Panc1 (cell line): ENCODE data around the gene ABCB1. TPM values are rescaled to one million over a fixed set of nuclear protein-coding genes. Genes with fewer than 3 reads are reported as not detected.
"Not testable (repeated sequence)": the region's sequence is repeated elsewhere in the genome, so short reads cannot be mapped to it uniquely, and the experiment has no call there.

ENCODE experiments used
- ATAC-seq: fragments of 200-7000 bp; cut with Tn5 transposase; 2 replicates; pipeline ENCODE4 v1.9.1; 2020; ENCODE audit warnings: mild to moderate bottlenecking, moderate library complexity
- BruUV-seq: library from RNA; stranded (reverse); fragments of 400-500 nt; replicated peaks from 2 replicates; lab custom pipeline; 2021; lab: Mats Ljungman, UMichigan
- CTCF ChIA-PET: fragments of 300-600 bp; sonication (Branson Sonifier 250); formaldehyde crosslinking; loops from one replicate; lab custom pipeline; 2022; ENCODE audit warnings: antibody characterized with exemption; lab: Charles Lee
- POLR2A ChIA-PET: fragments of 300-600 bp; sonication (Branson Sonifier 250); formaldehyde crosslinking; loops from one replicate; lab custom pipeline; 2022; ENCODE audit warnings: antibody characterized with exemption; lab: Charles Lee
- DNase-seq: peaks from one replicate; pipeline ENCODE4 v3.0.0-alpha.2; 2010; ENCODE audit warnings: low read depth, low spot score
- H3K27ac ChIP-seq: 2 replicates; pipeline ENCODE4 v1.5.1; 2011; ENCODE audit warnings: mild to moderate bottlenecking, low read length, inconsistent platforms
- H3K27me3 ChIP-seq: fragments of 200-500 bp; sonication (Bioruptor generic); 2 replicates; pipeline ENCODE4 v1.6.0; 2014; ENCODE audit warnings: low read length, inconsistent platforms; ENCODE audit not compliant: control insufficient read depth, insufficient read depth
- H3K36me3 ChIP-seq: fragments of 200-500 bp; sonication (Bioruptor generic); 2 replicates; pipeline ENCODE4 v1.5.1; 2014; ENCODE audit warnings: inconsistent platforms, mild to moderate bottlenecking, low read length, moderate library complexity; ENCODE audit not compliant: control insufficient read depth, insufficient read depth
- H3K4me1 ChIP-seq: 2 replicates; pipeline ENCODE4 v1.5.1; 2011; ENCODE audit warnings: inconsistent platforms, mild to moderate bottlenecking, low read length, moderate library complexity; ENCODE audit not compliant: control insufficient read depth, insufficient read depth
- H3K4me3 ChIP-seq, 2 experiments: 2 replicates each; pipeline ENCODE4 v1.5.1; 2011 to 2012; ENCODE audit warnings: low read depth in 2 of 2, low read length in 2 of 2, mild to moderate bottlenecking in 2 of 2, inconsistent platforms in 1 of 2, moderate library complexity in 1 of 2
- H3K9me3 ChIP-seq: fragments of 200-500 bp; sonication (Bioruptor generic); 2 replicates; pipeline ENCODE4 v1.5.1; 2014; ENCODE audit warnings: low read depth, mild to moderate bottlenecking, inconsistent platforms, low read length, moderate library complexity; ENCODE audit not compliant: control insufficient read depth, insufficient read depth
- CTCF ChIP-seq: fragments of 450-650 bp; IDR thresholded peaks from 2 replicates; pipeline ENCODE4 v1.5.1; 2017; ENCODE audit warnings: mild to moderate bottlenecking
- POLR2AphosphoS5 ChIP-seq: IDR thresholded peaks from 2 replicates; pipeline ENCODE4 v1.6.1; 2012; ENCODE audit warnings: mild to moderate bottlenecking, low read depth, low read length, moderate library complexity
- REST ChIP-seq, 2 experiments: IDR thresholded peaks; 2 replicates each; pipeline ENCODE4 v1.6.1; 2011 to 2012; ENCODE audit warnings: low read depth in 2 of 2, control low read depth in 1 of 2, low read length in 1 of 2, mild to moderate bottlenecking in 1 of 2, moderate library complexity in 1 of 2; ENCODE audit not compliant: insufficient read depth in 1 of 2
- SIN3A ChIP-seq: IDR thresholded peaks from 2 replicates; pipeline ENCODE4 v1.6.1; 2012; ENCODE audit warnings: low read depth, mild to moderate bottlenecking, low read length, moderate library complexity, borderline replicate concordance; ENCODE audit not compliant: insufficient read depth
- TCF7L2 ChIP-seq: IDR thresholded peaks from 2 replicates; pipeline ENCODE4 v1.6.1; 2011; ENCODE audit warnings: mild to moderate bottlenecking, low read depth, low read length, inconsistent platforms
- in situ Hi-C: cut with HindIII; loops from 2 replicates; pipeline ENCODE4 v1.10.0; 2016; ENCODE audit warnings: low sequenced_read_pairs, low pct_unique_long_range_greater_than_20kb
- intact Hi-C: fragments of 100-400 bp; cut with micrococcal nuclease; formaldehyde crosslinking; loops from one replicate; pipeline ENCODE4 v1.10.0; 2022; ENCODE audit not compliant: unreplicated experiment
- total RNA-seq: library from RNA; stranded (reverse); gene quantifications from one replicate; pipeline ENCODE4 v1.2.1, GENCODE V29; 2021; ENCODE audit not compliant: unreplicated experiment

ABCB1 gene
- total RNA-seq, 1 experiment from 2014 or later, result 0.67 TPM

DNA sequence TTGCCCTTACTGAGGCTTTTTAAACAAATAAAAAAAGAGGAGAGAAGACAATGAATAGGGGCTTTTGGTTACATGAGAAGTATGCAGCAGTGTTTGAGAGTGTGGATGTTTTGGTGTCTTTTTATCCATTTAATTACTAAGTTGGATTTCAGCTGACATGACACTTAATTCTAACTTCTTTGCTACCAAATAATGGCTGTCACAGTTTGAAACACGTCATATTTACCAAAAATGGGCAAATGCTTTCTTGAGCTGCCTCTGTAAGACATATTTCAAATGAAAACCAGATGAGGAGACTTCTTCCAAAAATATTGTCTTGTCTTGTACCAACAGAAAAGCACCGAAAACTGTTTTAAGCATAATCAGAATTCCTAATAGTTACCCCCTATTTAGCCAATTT lies 129.2 kb downstream of the ABCB1 start:
- BruUV-seq, result no TSS peak
- no peak for TF ChIP-seq CTCF
- no peak for TF ChIP-seq TCF7L2
- TF ChIP-seq POLR2AphosphoS5, result no peak
- no peak for TF ChIP-seq REST (IDR thresholded peaks at IDR 0.05; ENCODE audit: insufficient read depth in 1 of 2, low read depth in 2 of 2, low read length in 1 of 2)
- no peak for TF ChIP-seq SIN3A
- POLR2A ChIA-PET, result no interaction called here
- no peak overlapping the region for H3K4me3 ChIP-seq
- no peaks in the 10 kb centered on the region for H3K9me3 ChIP-seq
- no peaks in the 10 kb centered on the region for H3K4me1 ChIP-seq
- CTCF ChIA-PET, result no interaction called here
- peaks cover 16% of the 10 kb centered on the region for H3K27me3 ChIP-seq
- ATAC-seq (no peak), DNase-seq (no peak)
- H3K27ac ChIP-seq, result no peak overlapping the region
- in situ Hi-C loops, result no loop called here
- H3K36me3 ChIP-seq, result no peaks in the 10 kb centered on the region
- intact Hi-C loops, result no loop called here

DNA sequence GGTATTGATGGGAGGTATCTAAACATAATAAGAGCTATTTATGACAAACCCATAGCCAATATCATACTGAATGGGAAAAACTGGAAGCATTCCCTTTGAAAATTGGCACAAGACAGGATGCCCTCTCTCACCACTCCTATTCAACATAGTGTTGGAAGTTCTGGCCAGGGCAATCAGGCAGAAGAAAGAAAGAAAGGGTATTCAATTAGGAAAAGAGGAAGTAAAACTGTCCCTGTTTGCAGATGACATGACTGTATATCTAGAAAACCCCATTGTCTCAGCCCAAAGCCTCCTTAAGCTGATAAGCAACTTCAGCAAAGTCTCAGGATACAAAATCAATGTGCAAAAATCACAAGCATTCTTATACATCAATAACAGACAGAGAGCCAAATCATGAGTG lies 131.5 kb downstream of the ABCB1 start:
- DNase-seq, H3K9me3 ChIP-seq, H3K4me3 ChIP-seq, intact Hi-C loops, in situ Hi-C loops, ATAC-seq, H3K4me1 ChIP-seq, CTCF ChIA-PET, H3K36me3 ChIP-seq, H3K27ac ChIP-seq, BruUV-seq, H3K27me3 ChIP-seq, POLR2A ChIA-PET: not testable (repeated sequence)

DNA sequence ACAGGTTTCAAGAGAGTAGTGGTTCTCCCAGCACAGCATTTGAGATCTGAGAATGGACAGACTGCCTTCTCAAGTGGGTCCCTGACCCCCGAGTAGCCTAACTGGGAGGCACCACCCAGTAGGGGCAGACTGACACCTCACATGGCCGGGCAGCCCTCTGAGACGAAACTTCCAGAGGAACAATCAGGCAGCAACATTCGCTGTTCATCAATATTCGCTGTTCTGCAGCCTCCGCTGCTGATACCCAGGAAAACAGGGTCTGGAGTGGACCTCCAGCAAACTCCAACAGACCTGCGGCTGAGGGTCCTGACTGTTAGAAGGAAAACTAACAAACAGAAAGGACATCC lies 135.2 kb downstream of the ABCB1 start:
- CTCF ChIA-PET, H3K4me1 ChIP-seq, in situ Hi-C loops, H3K4me3 ChIP-seq, ATAC-seq, BruUV-seq, H3K9me3 ChIP-seq, POLR2A ChIA-PET, H3K36me3 ChIP-seq, H3K27ac ChIP-seq, DNase-seq, intact Hi-C loops, H3K27me3 ChIP-seq: not testable (repeated sequence)

GRCh38 chr7:87464830-87465533 lies 135.7 kb downstream of the ABCB1 start:
- ATAC-seq, intact Hi-C loops, DNase-seq, H3K27ac ChIP-seq, H3K9me3 ChIP-seq, H3K36me3 ChIP-seq, in situ Hi-C loops, H3K27me3 ChIP-seq, H3K4me1 ChIP-seq, POLR2A ChIA-PET, BruUV-seq, CTCF ChIA-PET: not testable (repeated sequence)
- H3K4me3 ChIP-seq, result 0 out of 4 replicates have a peak overlapping the region, but pooled peaks of 1 of the 2 experiments have one; percentile 20
